Sigmoid colon (tissue), 4 donors: ENCODE results near the gene B4GALT3.

Experiments used
- CTCF ChIP-seq, 4 experiments: fragments of 450-650 bp in 3 of 4; fragments of 200-600 bp in 1 of 4; IDR thresholded peaks; one replicate each; pipeline ENCODE4 v1.5.1; 2016 to 2019; ENCODE audit warnings: antibody characterized with exemption in 4 of 4, mild to moderate bottlenecking in 3 of 4, moderate library complexity in 2 of 4
- POLR2AphosphoS5 ChIP-seq, 4 donors: sonication (generic); formaldehyde crosslinking; IDR thresholded peaks; one replicate each; pipeline ENCODE4 v1.6.1; 2017; ENCODE audit warnings: antibody characterized with exemption in 4 of 4

- TF ChIP-seq CTCF (IDR thresholded peaks at IDR 0.05): no peak
- TF ChIP-seq POLR2AphosphoS5 (IDR thresholded peaks at IDR 0.05): no peak
These were observed 45.1 kb upstream of the B4GALT3 start for GRCh38 chr1:161222175-161223019.
